WTC11 (cell line): ENCODE measurements around the gene KCNMA1. TPM values are rescaled to one million over a fixed set of nuclear protein-coding genes. Genes with fewer than 3 reads are reported as not detected.

Source experiments
- ATAC-seq: fragments of 200-7000 bp; cut with Tn5 transposase; 2 replicates; pipeline ENCODE4 v1.10.0; 2021; ENCODE audit warnings: mild to moderate bottlenecking, moderate library complexity
- CTCF ChIA-PET: fragments of 300-600 bp; sonication (Branson Sonifier 250); formaldehyde crosslinking; loops from one replicate; lab custom pipeline; 2021; ENCODE audit warnings: antibody characterized with exemption; lab: Charles Lee
- POLR2A ChIA-PET: fragments of 350-600 bp; sonication (Branson Sonifier 250); formaldehyde crosslinking; loops from one replicate; lab custom pipeline; 2021; ENCODE audit warnings: antibody characterized with exemption; lab: Charles Lee
- DNase-seq: peaks from one replicate; pipeline ENCODE4 v3.0.0; 2021; ENCODE audit warnings: low spot score
- H3K27ac Mint-ChIP-seq: 2 replicates; pipeline ENCODE4 v1.8.0; 2021; ENCODE audit warnings: mixed read lengths
- H3K27me3 Mint-ChIP-seq: 2 replicates; pipeline ENCODE4 v1.8.0; 2021; ENCODE audit warnings: low read depth, mild to moderate bottlenecking, moderate library complexity, mixed read lengths
- H3K36me3 Mint-ChIP-seq: 2 replicates; pipeline ENCODE4 v1.8.0; 2021; ENCODE audit warnings: mixed read lengths
- H3K4me1 Mint-ChIP-seq: 2 replicates; pipeline ENCODE4 v1.8.0; 2022; ENCODE audit warnings: mixed read lengths
- H3K4me3 Mint-ChIP-seq: 2 replicates; pipeline ENCODE4 v1.8.0; 2021; ENCODE audit warnings: mild to moderate bottlenecking, moderate library complexity, mixed read lengths
- H3K9me3 Mint-ChIP-seq: 2 replicates; pipeline ENCODE4 v1.8.0; 2021; ENCODE audit warnings: mixed read lengths
- CREB1 ChIP-seq: sonication (generic); formaldehyde crosslinking; IDR thresholded peaks from 2 replicates; pipeline ENCODE4 v1.8.0; 2023; ENCODE audit warnings: mild to moderate bottlenecking, missing genetic modification reagents
- CREM ChIP-seq: sonication (generic); formaldehyde crosslinking; IDR thresholded peaks from 2 replicates; pipeline ENCODE4 v1.8.1; 2022; ENCODE audit warnings: mild to moderate bottlenecking, missing genetic modification reagents, moderate library complexity
- E2F4 ChIP-seq: sonication (generic); formaldehyde crosslinking; IDR thresholded peaks from 2 replicates; pipeline ENCODE4 v1.8.1; 2022; ENCODE audit warnings: low read depth, mild to moderate bottlenecking, moderate library complexity, missing genetic modification reagents, borderline replicate concordance
- E2F5 ChIP-seq: sonication (generic); formaldehyde crosslinking; IDR thresholded peaks from 2 replicates; pipeline ENCODE4 v1.8.1; 2022; ENCODE audit warnings: mild to moderate bottlenecking, moderate library complexity, missing genetic modification reagents
- ELF4 ChIP-seq: sonication (generic); formaldehyde crosslinking; IDR thresholded peaks from 2 replicates; pipeline ENCODE4 v1.8.1; 2022; ENCODE audit warnings: low read depth, mild to moderate bottlenecking, moderate library complexity, missing genetic modification reagents
- GABPB1 ChIP-seq: sonication (generic); formaldehyde crosslinking; IDR thresholded peaks from 2 replicates; pipeline ENCODE4 v1.8.1; 2023; ENCODE audit warnings: mild to moderate bottlenecking, missing genetic modification reagents
- HMGXB4 ChIP-seq: sonication (generic); formaldehyde crosslinking; IDR thresholded peaks from 2 replicates; pipeline ENCODE4 v1.8.1; 2023; ENCODE audit warnings: mild to moderate bottlenecking, moderate library complexity, missing genetic modification reagents
- MYBL2 ChIP-seq: sonication (generic); formaldehyde crosslinking; IDR thresholded peaks from 2 replicates; pipeline ENCODE4 v1.8.1; 2023; ENCODE audit warnings: mild to moderate bottlenecking, moderate library complexity, missing genetic modification reagents
- NFE2L1 ChIP-seq: sonication (generic); formaldehyde crosslinking; IDR thresholded peaks from 2 replicates; pipeline ENCODE4 v1.8.1; 2023; ENCODE audit warnings: missing genetic modification reagents
- SMAD4 ChIP-seq: sonication (generic); formaldehyde crosslinking; IDR thresholded peaks from 2 replicates; pipeline ENCODE4 v1.8.0; 2022; ENCODE audit warnings: mild to moderate bottlenecking, missing genetic modification reagents
- STAT6 ChIP-seq: sonication (generic); formaldehyde crosslinking; conservative IDR thresholded peaks from 2 replicates; pipeline ENCODE4 v1.8.1; 2023; ENCODE audit warnings: mild to moderate bottlenecking, low read depth, missing genetic modification reagents, moderate library complexity
- TEAD1 ChIP-seq: sonication (generic); formaldehyde crosslinking; IDR thresholded peaks from 2 replicates; pipeline ENCODE4 v1.8.0; 2022; ENCODE audit warnings: mild to moderate bottlenecking, missing genetic modification reagents
- ZNF281 ChIP-seq: sonication (generic); formaldehyde crosslinking; IDR thresholded peaks from 2 replicates; pipeline ENCODE4 v1.8.0; 2023; ENCODE audit warnings: mild to moderate bottlenecking, missing genetic modification reagents
- ZNF396 ChIP-seq: fragments of 250-450 bp; sonication (Bioruptor Pico); IDR thresholded peaks from 2 replicates; pipeline ENCODE4 v1.8.0; 2021; ENCODE audit warnings: mild to moderate bottlenecking, moderate library complexity, borderline replicate concordance
- ZNF416 ChIP-seq: fragments of 250-450 bp; sonication (Bioruptor Pico); IDR thresholded peaks from 2 replicates; pipeline ENCODE4 v1.9.0; 2021; ENCODE audit warnings: mild to moderate bottlenecking, inconsistent platforms
- ZNF423 ChIP-seq: fragments of 250-450 bp; sonication (Bioruptor Pico); IDR thresholded peaks from 2 replicates; pipeline ENCODE4 v2.1.2; 2022; ENCODE audit warnings: mild to moderate bottlenecking, moderate library complexity
- ZNF425 ChIP-seq: fragments of 250-450 bp; sonication (Bioruptor Pico); conservative IDR thresholded peaks from 2 replicates; pipeline ENCODE4 v1.9.0; 2021; ENCODE audit warnings: mild to moderate bottlenecking
- ZNF532 ChIP-seq: fragments of 250-450 bp; sonication (Bioruptor Pico); IDR thresholded peaks from 2 replicates; pipeline ENCODE4 v1.9.0; 2021; ENCODE audit warnings: mild to moderate bottlenecking, borderline replicate concordance
- total RNA-seq: library from RNA; stranded (reverse); gene quantifications from 3 replicates; pipeline ENCODE4 v1.2.3, GENCODE V29; 2021

KCNMA1 gene
- total RNA-seq, 1 experiment from 2014 or later: 7.3 TPM

- CTCF ChIA-PET: interaction anchor here (1.4 kb wide), 1 partner anchor 10 kb away, joined by 3 read pairs; no protein-coding TSS in a partner anchor
- no peak overlapping the region for H3K27ac Mint-ChIP-seq
- H3K27me3 Mint-ChIP-seq: no peaks in the 10 kb centered on the region
- no peaks in the 10 kb centered on the region for H3K36me3 Mint-ChIP-seq
- peaks cover 47% of the 10 kb centered on the region for H3K4me1 Mint-ChIP-seq
- H3K9me3 Mint-ChIP-seq: no peaks in the 10 kb centered on the region
- TF ChIP-seq HMGXB4 (CRISPR knock-in tag) (no peak), STAT6 (CRISPR knock-in tag) (no peak), ZNF396 (CRISPR knock-in tag) (no peak), ZNF425 (CRISPR knock-in tag) (no peak), TEAD1 (CRISPR knock-in tag) (no peak), ELF4 (CRISPR knock-in tag) (no peak), ZNF423 (CRISPR knock-in tag) (no peak), NFE2L1 (CRISPR knock-in tag) (no peak), CREB1 (CRISPR knock-in tag) (no peak), GABPB1 (CRISPR knock-in tag) (no peak), ZNF281 (CRISPR knock-in tag) (no peak), MYBL2 (CRISPR knock-in tag) (no peak), CREM (CRISPR knock-in tag) (no peak)
- no peak overlapping the region for H3K4me3 Mint-ChIP-seq
- POLR2A ChIA-PET: no interaction called here
- no peak for ATAC-seq
- DNase-seq: no peak
These were observed 105.5 kb downstream of the KCNMA1 start for GRCh38 chr10:77532068-77532467.

- ChIA-PET CTCF (interaction anchor here (1.1 to 1.4 kb wide), 2 partner anchors 8 to 9 kb away, joined by 3 read pairs; no protein-coding TSS in a partner anchor), POLR2A (no interaction called here)
- no peak for DNase-seq
- Mint-ChIP-seq H3K4me3 (no peak overlapping the region), H3K9me3 (no peaks in the 10 kb centered on the region), H3K36me3 (no peaks in the 10 kb centered on the region), H3K27me3 (no peaks in the 10 kb centered on the region), H3K27ac (no peak overlapping the region), H3K4me1 (peaks cover 53% of the 10 kb centered on the region)
- no peak for ATAC-seq
- TF ChIP-seq E2F5 (CRISPR knock-in tag): no peak
- no peak for TF ChIP-seq SMAD4
- TF ChIP-seq ZNF416: no peak
- no peak for TF ChIP-seq E2F4
- no peak for TF ChIP-seq ZNF532 (CRISPR knock-in tag)
These were observed 106.1 kb downstream of the KCNMA1 start for GRCh38 chr10:77531441-77532001.
